Gastrocnemius medialis (tissue), 4 donors: ENCODE results near the gene LPCAT2. TPM values are rescaled to one million over a fixed set of nuclear protein-coding genes. Genes with fewer than 3 reads are reported as not detected.

Experiments
- ATAC-seq, 2 donors: fragments of 150-250 bp; one replicate each; pipeline ENCODE4 v1.9.1; 2016
- DNase-seq, 2 donors: peaks; one replicate each; pipeline ENCODE4 v3.0.0-alpha.2; 2019
- H3K27ac ChIP-seq, 4 donors: fragments of 200-600 bp; sonication (generic); 1 replicate in 1 of 4; 2 replicates in 3 of 4; pipeline ENCODE4 v1.5.1; 2016 to 2018; ENCODE audit warnings: mild to moderate bottlenecking in 2 of 4, moderate library complexity in 1 of 4
- H3K27me3 ChIP-seq, 3 donors: fragments of 200-600 bp; sonication (generic) in 2 of 3; 1 replicate in 1 of 3; 2 replicates in 2 of 3; pipeline versions ENCODE4 v1.5.1 to v1.6.0; 2016 to 2019; ENCODE audit warnings: mild to moderate bottlenecking in 1 of 3, moderate library complexity in 1 of 3
- H3K36me3 ChIP-seq, 2 donors: fragments of 200-600 bp; sonication (generic) in 1 of 2; one replicate each; pipeline ENCODE4 v1.5.1; 2017 to 2018
- H3K4me1 ChIP-seq, 2 donors: fragments of 200-600 bp; sonication (generic) in 1 of 2; one replicate each; pipeline ENCODE4 v1.5.1; 2016 to 2017; ENCODE audit warnings: mild to moderate bottlenecking in 2 of 2
- H3K4me3 ChIP-seq, 4 donors: fragments of 200-600 bp; sonication (generic) in 3 of 4; 1 replicate in 1 of 4; 2 replicates in 3 of 4; pipeline ENCODE4 v1.5.1; 2016 to 2019; ENCODE audit warnings: mild to moderate bottlenecking in 2 of 4
- H3K9me3 ChIP-seq, 3 donors: fragments of 200-600 bp; sonication (generic) in 2 of 3; 1 replicate in 1 of 3; 2 replicates in 2 of 3; pipeline ENCODE4 v1.5.1; 2016 to 2019
- POLR2A ChIP-seq, 2 donors: fragments of 450-650 bp; IDR thresholded peaks; one replicate each; pipeline ENCODE4 v1.6.1; 2017; ENCODE audit warnings: antibody characterized with exemption in 2 of 2, mild to moderate bottlenecking in 2 of 2, moderate library complexity in 2 of 2
- in situ Hi-C, 4 donors: fragments of 200-750 bp; cut with MboI; loops; one replicate each; pipeline versions ENCODE4 v1.15.0 to v1.8.0; 2017; ENCODE audit warnings: low sequenced_read_pairs in 4 of 4
- intact Hi-C: fragments of 100-400 bp; cut with DNase I; formaldehyde crosslinking; loops from one replicate; pipeline ENCODE4 v1.15.1; 2023; ENCODE audit warnings: low total_unique reads
- total RNA-seq, 4 donors: library from RNA; depleted of rRNA; stranded (reverse); fragments of >200 nt; gene quantifications; one replicate each; pipeline versions ENCODE4 v1.1.0 to v1.2.3, GENCODE V29; 2016
- TF ChIP-seq, protein P1 (sequence below), 5 experiments: fragments of 450-650 bp in 3 of 5; fragments of 200-600 bp in 2 of 5; sonication (generic) in 2 of 5; IDR thresholded peaks in 4 of 5; conservative IDR thresholded peaks in 1 of 5; 1 replicate in 4 of 5; 2 replicates in 1 of 5; pipeline ENCODE4 v1.5.1; 2016 to 2019; ENCODE audit warnings: antibody characterized with exemption in 5 of 5, mild to moderate bottlenecking in 3 of 5, moderate library complexity in 3 of 5

LPCAT2 gene
- total RNA-seq, 4 donors from 2014 or later: 1.2 to 6.7 (median 4.7) TPM

DNA sequence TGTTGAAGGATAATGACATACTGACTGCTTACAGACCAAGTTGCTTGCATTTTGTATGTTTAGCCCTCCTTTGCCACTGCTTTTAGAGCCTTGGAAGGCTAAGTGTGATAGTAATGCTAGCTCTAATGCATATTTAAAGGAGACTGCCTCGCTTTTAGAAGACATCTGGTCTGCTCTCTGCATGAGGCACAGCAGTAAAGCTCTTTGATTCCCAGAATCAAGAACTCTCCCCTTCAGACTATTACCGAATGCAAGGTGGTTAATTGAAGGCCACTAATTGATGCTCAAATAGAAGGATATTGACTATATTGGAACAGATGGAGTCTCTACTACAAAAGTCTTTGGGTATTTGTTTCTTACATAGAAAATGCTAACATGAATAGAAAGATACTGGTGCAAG, 76.8 kb downstream of the LPCAT2 start:
- no peak for ATAC-seq

DNA sequence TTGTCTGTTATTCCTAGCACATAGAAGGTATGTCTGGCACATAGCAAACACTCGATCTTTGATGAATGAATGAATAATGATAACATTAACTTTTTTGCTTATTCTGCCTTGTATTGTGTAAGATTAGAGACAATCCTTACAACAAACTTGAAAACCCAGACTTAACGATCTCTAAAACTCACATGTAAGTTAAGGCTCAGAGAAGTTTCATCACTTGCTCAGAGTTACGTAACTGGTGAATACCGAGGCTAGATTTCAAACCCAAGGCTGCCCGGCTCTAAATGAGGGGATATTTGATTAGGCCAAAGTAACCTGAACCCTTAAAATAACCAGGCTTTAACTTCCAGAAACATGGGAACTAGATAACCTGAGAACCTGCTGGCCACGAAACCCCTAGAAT, 79.9 kb downstream of the LPCAT2 start:
- no peaks in the 10 kb centered on the region for H3K4me1 ChIP-seq
- H3K36me3 ChIP-seq: no peaks in the 10 kb centered on the region
- in situ Hi-C loops (no loop called here), intact Hi-C loops (no loop called here)
- TF ChIP-seq, protein P1, sequence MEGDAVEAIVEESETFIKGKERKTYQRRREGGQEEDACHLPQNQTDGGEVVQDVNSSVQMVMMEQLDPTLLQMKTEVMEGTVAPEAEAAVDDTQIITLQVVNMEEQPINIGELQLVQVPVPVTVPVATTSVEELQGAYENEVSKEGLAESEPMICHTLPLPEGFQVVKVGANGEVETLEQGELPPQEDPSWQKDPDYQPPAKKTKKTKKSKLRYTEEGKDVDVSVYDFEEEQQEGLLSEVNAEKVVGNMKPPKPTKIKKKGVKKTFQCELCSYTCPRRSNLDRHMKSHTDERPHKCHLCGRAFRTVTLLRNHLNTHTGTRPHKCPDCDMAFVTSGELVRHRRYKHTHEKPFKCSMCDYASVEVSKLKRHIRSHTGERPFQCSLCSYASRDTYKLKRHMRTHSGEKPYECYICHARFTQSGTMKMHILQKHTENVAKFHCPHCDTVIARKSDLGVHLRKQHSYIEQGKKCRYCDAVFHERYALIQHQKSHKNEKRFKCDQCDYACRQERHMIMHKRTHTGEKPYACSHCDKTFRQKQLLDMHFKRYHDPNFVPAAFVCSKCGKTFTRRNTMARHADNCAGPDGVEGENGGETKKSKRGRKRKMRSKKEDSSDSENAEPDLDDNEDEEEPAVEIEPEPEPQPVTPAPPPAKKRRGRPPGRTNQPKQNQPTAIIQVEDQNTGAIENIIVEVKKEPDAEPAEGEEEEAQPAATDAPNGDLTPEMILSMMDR (IDR thresholded peaks at IDR 0.05 in 4 of 5, conservative IDR thresholded peaks at IDR 0.05 in 1 of 5): no peak
- no peak for TF ChIP-seq POLR2A (IDR thresholded peaks at IDR 0.05)
- ATAC-seq (no peak), DNase-seq (no peak)
- H3K27me3 ChIP-seq: no peaks in the 10 kb centered on the region
- no peak overlapping the region for H3K27ac ChIP-seq
- no peaks in the 10 kb centered on the region for H3K9me3 ChIP-seq
- no peak overlapping the region for H3K4me3 ChIP-seq

More for the DNA sequence above, 76.8 kb downstream of the LPCAT2 start:
- H3K27me3 ChIP-seq: no peaks in the 10 kb centered on the region
- DNase-seq: no peak
- no peak overlapping the region for H3K4me3 ChIP-seq
- no peaks in the 10 kb centered on the region for H3K4me1 ChIP-seq
- H3K9me3 ChIP-seq: no peaks in the 10 kb centered on the region
- intact Hi-C loops (no loop called here), in situ Hi-C loops (no loop called here)
- H3K27ac ChIP-seq: no peak overlapping the region
- TF ChIP-seq, protein P1 (IDR thresholded peaks at IDR 0.05 in 4 of 5, conservative IDR thresholded peaks at IDR 0.05 in 1 of 5): no peak
- TF ChIP-seq POLR2A (IDR thresholded peaks at IDR 0.05): no peak
- H3K36me3 ChIP-seq: no peaks in the 10 kb centered on the region

DNA sequence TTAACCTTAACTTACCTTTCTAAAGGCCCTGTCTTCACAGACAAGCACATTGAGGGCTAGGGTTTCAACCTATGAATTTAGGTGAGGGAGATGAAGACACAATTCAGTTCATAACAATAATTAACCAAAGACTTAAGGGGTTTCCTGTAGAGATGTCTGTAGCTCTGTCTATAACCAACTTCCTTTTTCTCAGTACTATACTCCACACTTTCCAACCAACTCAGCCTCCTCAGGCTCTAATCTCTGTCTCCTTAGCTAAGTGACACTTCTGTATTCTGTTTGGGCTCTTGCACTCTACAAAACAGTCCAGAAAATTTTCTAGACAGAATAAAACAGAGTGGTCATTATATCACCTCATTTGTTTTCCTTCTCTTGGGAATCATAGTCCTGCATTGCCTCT, 83.4 kb downstream of the LPCAT2 start:
- Histone ChIP-seq H3K27me3 (peaks cover 0 to 3% (median 0%) of the 10 kb centered on the region in 3 donors), H3K36me3 (no peaks in the 10 kb centered on the region), H3K9me3 (no peaks in the 10 kb centered on the region), H3K4me1 (no peaks in the 10 kb centered on the region), H3K27ac (no peak overlapping the region), H3K4me3 (no peak overlapping the region)
- in situ Hi-C loops: no loop called here
- DNase-seq (no peak), ATAC-seq (no peak)
- intact Hi-C loops: no loop called here
- TF ChIP-seq, protein P1 (IDR thresholded peaks at IDR 0.05 in 4 of 5, conservative IDR thresholded peaks at IDR 0.05 in 1 of 5): no peak
- no peak for TF ChIP-seq POLR2A (IDR thresholded peaks at IDR 0.05)

DNA sequence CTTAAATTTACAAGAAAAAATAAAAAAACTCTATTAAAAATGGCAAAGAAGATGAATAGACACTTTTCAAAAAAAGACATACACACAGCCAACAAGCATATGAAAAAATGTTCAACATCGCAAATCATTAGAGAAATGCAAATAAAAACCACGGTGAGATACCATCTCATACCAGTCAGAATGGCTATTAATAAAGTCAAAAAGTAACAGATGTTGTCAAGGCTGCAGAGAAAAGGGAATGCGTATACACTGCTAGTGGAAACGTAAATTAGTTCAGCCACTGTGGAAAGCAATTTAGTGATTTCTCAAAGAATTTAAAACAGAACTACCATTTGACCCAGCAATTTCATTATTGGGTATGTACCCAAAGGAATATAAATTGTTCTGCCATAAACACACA, 89.1 kb downstream of the LPCAT2 start:
- Histone ChIP-seq H3K27ac (no peak overlapping the region), H3K27me3 (peaks cover 0 to 3% (median 0%) of the 10 kb centered on the region in 3 donors), H3K36me3 (no peaks in the 10 kb centered on the region), H3K4me1 (no peaks in the 10 kb centered on the region), H3K4me3 (no peak overlapping the region), H3K9me3 (no peaks in the 10 kb centered on the region)
- no peak for ATAC-seq
- intact Hi-C loops: no loop called here
- DNase-seq: no peak
- in situ Hi-C loops: no loop called here
- TF ChIP-seq, protein P1 (IDR thresholded peaks at IDR 0.05 in 4 of 5, conservative IDR thresholded peaks at IDR 0.05 in 1 of 5): no peak
- TF ChIP-seq POLR2A (IDR thresholded peaks at IDR 0.05): no peak

DNA sequence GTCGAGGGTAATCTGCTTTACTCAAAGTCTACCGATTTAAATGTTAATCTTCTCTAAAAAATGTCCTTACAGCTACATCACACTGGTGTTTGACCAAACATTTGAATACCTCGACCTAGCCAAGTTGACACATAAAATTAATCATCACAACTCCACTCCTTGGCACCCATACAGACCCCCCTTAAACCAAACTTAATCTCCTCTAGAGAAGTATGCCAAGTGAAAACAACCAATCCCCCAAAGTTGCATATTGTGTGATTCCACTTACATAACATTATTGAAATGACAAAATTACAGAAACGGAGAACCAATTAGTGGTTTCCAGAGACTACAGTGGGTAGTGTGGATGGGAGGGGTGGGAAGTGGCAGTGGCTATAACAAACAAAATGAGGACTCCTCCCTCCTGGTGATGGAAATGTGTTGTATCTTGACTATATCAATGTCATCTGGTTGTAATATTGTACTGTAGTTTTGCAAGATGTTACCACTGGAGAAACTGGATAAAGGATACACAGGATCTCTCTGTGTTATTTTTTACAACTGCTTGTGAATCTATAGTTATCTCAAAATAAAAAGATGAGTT, 97.0 kb downstream of the LPCAT2 start:
- Histone ChIP-seq H3K9me3 (no peaks in the 10 kb centered on the region), H3K27me3 (no peaks in the 10 kb centered on the region), H3K27ac (no peak overlapping the region), H3K36me3 (no peaks in the 10 kb centered on the region), H3K4me1 (no peaks in the 10 kb centered on the region), H3K4me3 (no peak overlapping the region)
- no peak for ATAC-seq
- intact Hi-C loops (no loop called here), in situ Hi-C loops (no loop called here)
- DNase-seq: no peak
- TF ChIP-seq, protein P1 (IDR thresholded peaks at IDR 0.05 in 4 of 5, conservative IDR thresholded peaks at IDR 0.05 in 1 of 5): no peak
- no peak for TF ChIP-seq POLR2A (IDR thresholded peaks at IDR 0.05)
